B cell (primary cell): ENCODE results near the gene TAF13. TPM values are rescaled to one million over a fixed set of nuclear protein-coding genes. Genes with fewer than 3 reads are reported as not detected.

Experiments used
- ATAC-seq: fragments of 200-7000 bp; cut with Tn5 transposase; one replicate; pipeline ENCODE4 v1.10.0; 2021; ENCODE audit warnings: low read depth, mild to moderate bottlenecking, moderate number of reproducible peaks, moderate library complexity
- CTCF ChIA-PET: fragments of 350-600 bp; sonication (Branson Sonifier 250); formaldehyde crosslinking; loops from one replicate; lab custom pipeline; 2021; ENCODE audit warnings: antibody characterized with exemption, inconsistent platforms; lab: Charles Lee
- POLR2A ChIA-PET: fragments of 350-600 bp; sonication (Branson Sonifier 250); formaldehyde crosslinking; loops from one replicate; lab custom pipeline; 2021; ENCODE audit warnings: antibody characterized with exemption; lab: Charles Lee
- DNase-seq: peaks from one replicate; pipeline ENCODE4 v3.0.0; 2013
- H2AFZ ChIP-seq: 2 replicates; pipeline ENCODE4 v1.6.1; 2012; ENCODE audit warnings: mild to moderate bottlenecking, low read depth, low read length; ENCODE audit not compliant: insufficient read depth, poor library complexity, severe bottlenecking
- H3K27ac ChIP-seq, 2 donors: 1 replicate in 1 of 2; 2 replicates in 1 of 2; pipeline ENCODE4 v1.5.1; 2012 to 2013; ENCODE audit warnings: low read length in 2 of 2, mild to moderate bottlenecking in 2 of 2, moderate library complexity in 1 of 2
- H3K27me3 ChIP-seq, 4 experiments: fragments of 200-600 bp in 1 of 4; sonication (generic) in 1 of 4; replicated peaks in 1 of 4; 1 replicate in 2 of 4; 2 replicates in 2 of 4; pipeline versions ENCODE4 v1.6.1 to v1.7.0; 2013 to 2016; ENCODE audit warnings: low read length in 3 of 4, mild to moderate bottlenecking in 2 of 4, mixed read lengths in 1 of 4, moderate library complexity in 1 of 4; ENCODE audit not compliant: insufficient read depth in 4 of 4, control insufficient read depth in 3 of 4; ENCODE audit errors: control extremely low read depth in 1 of 4
- H3K36me3 ChIP-seq, 2 experiments: replicated peaks in 1 of 2; 1 replicate in 1 of 2; 2 replicates in 1 of 2; pipeline versions ENCODE4 v1.6.1 to v1.7.1; 2013; ENCODE audit warnings: low read length in 1 of 2; ENCODE audit not compliant: insufficient read depth in 2 of 2, control insufficient read depth in 1 of 2; ENCODE audit errors: control extremely low read depth in 1 of 2, extremely low read depth in 1 of 2
- H3K4me1 ChIP-seq, 2 donors: fragments of 200-600 bp in 1 of 2; sonication (generic) in 1 of 2; 1 replicate in 1 of 2; 2 replicates in 1 of 2; pipeline versions ENCODE4 v1.5.1 to v1.6.1; 2013 to 2017; ENCODE audit warnings: low read length in 2 of 2; ENCODE audit not compliant: control insufficient read depth in 2 of 2, insufficient read depth in 2 of 2
- H3K4me2 ChIP-seq: replicated peaks from 2 replicates; pipeline ENCODE3; 2012; ENCODE audit warnings: mild to moderate bottlenecking, low read depth, low read length; ENCODE audit not compliant: poor library complexity, severe bottlenecking
- H3K4me3 ChIP-seq, 5 experiments: fragments of 200-600 bp in 1 of 5; sonication (generic) in 1 of 5; 1 replicate in 3 of 5; 2 replicates in 2 of 5; pipeline versions ENCODE4 v1.5.1 to v1.7.0; 2011 to 2016; ENCODE audit warnings: low read length in 4 of 5, mild to moderate bottlenecking in 4 of 5, low read depth in 2 of 5, control low read depth in 1 of 5, moderate library complexity in 1 of 5; ENCODE audit not compliant: insufficient read depth in 1 of 5; ENCODE audit errors: control extremely low read depth in 1 of 5, extremely low read depth in 1 of 5
- H3K79me2 ChIP-seq: fragments of 200-600 bp; sonication (generic); one replicate; pipeline ENCODE4 v1.6.0; 2016; ENCODE audit warnings: low read length; ENCODE audit not compliant: control insufficient read depth, insufficient read depth
- H3K9ac ChIP-seq: fragments of 200-600 bp; sonication (generic); 2 replicates; pipeline ENCODE4 v1.6.1; 2017; ENCODE audit warnings: mild to moderate bottlenecking, low read length, moderate library complexity
- H3K9me3 ChIP-seq, 3 donors: one replicate each; pipeline versions ENCODE4 v1.6.1 to v1.7.1; 2013; ENCODE audit warnings: low read length in 2 of 3; ENCODE audit not compliant: control insufficient read depth in 2 of 3, insufficient read depth in 1 of 3; ENCODE audit errors: control extremely low read depth in 1 of 3
- H4K20me1 ChIP-seq: 2 replicates; pipeline ENCODE4 v1.6.0; 2012; ENCODE audit warnings: mild to moderate bottlenecking, low read length; ENCODE audit not compliant: insufficient read depth, control insufficient read depth, poor library complexity, severe bottlenecking
- H3K27ac Mint-ChIP-seq: one replicate; pipeline ENCODE4 v1.8.0; 2021; ENCODE audit warnings: mixed read lengths
- H3K27me3 Mint-ChIP-seq: one replicate; pipeline ENCODE4 v1.8.0; 2021; ENCODE audit warnings: mixed read lengths
- H3K4me1 Mint-ChIP-seq: one replicate; pipeline ENCODE4 v1.8.0; 2021; ENCODE audit warnings: mixed read lengths
- H3K4me3 Mint-ChIP-seq: one replicate; pipeline ENCODE4 v1.8.0; 2021; ENCODE audit warnings: mixed read lengths
- H3K9me3 Mint-ChIP-seq: one replicate; pipeline ENCODE4 v1.8.0; 2022; ENCODE audit warnings: mixed read lengths; ENCODE audit not compliant: insufficient read depth
- EZH2 ChIP-seq: IDR thresholded peaks from 2 replicates; pipeline ENCODE4 v1.6.1; 2012; ENCODE audit warnings: borderline replicate concordance, low read depth, mild to moderate bottlenecking, moderate library complexity, low read length; ENCODE audit not compliant: insufficient read depth, poor library complexity, severe bottlenecking
- WGBS: methylation state at CpG from one replicate; pipeline ENCODE4 v1.1.5; 2013; ENCODE audit warnings: missing lambda C conversion rate; ENCODE audit not compliant: insufficient coverage; 5-methylcytosine and 5-hydroxymethylcytosine counted together
- intact Hi-C: fragments of 100-400 bp; cut with micrococcal nuclease; formaldehyde crosslinking; loops from one replicate; pipeline ENCODE4 v1.10.0; 2022
- polyA plus RNA-seq: library from polyadenylated mRNA; depleted of rRNA; stranded (reverse); fragments of >200 nt; gene quantifications from 2 replicates; pipeline ENCODE4 v1.2.3, GENCODE V29; 2012
- total RNA-seq, 2 donors: library from RNA; stranded (reverse); fragments of 120-200 nt in 1 of 2; gene quantifications; 1 replicate in 1 of 2; 2 replicates in 1 of 2; pipeline versions ENCODE4 v1.2.3 to v1.2.4, GENCODE V29; 2013 to 2022
- TF ChIP-seq, protein P1 (sequence below): fragments of 200-600 bp; IDR thresholded peaks from one replicate; pipeline ENCODE4 v1.8.0; 2022; ENCODE audit warnings: antibody characterized with exemption, mild to moderate bottlenecking

The TAF13 gene
- total and polyA plus RNA-seq, 2 donors (not counting 1 experiment from before 2014, with no cell fraction given): 6.6 to 14.3 TPM

DNA sequence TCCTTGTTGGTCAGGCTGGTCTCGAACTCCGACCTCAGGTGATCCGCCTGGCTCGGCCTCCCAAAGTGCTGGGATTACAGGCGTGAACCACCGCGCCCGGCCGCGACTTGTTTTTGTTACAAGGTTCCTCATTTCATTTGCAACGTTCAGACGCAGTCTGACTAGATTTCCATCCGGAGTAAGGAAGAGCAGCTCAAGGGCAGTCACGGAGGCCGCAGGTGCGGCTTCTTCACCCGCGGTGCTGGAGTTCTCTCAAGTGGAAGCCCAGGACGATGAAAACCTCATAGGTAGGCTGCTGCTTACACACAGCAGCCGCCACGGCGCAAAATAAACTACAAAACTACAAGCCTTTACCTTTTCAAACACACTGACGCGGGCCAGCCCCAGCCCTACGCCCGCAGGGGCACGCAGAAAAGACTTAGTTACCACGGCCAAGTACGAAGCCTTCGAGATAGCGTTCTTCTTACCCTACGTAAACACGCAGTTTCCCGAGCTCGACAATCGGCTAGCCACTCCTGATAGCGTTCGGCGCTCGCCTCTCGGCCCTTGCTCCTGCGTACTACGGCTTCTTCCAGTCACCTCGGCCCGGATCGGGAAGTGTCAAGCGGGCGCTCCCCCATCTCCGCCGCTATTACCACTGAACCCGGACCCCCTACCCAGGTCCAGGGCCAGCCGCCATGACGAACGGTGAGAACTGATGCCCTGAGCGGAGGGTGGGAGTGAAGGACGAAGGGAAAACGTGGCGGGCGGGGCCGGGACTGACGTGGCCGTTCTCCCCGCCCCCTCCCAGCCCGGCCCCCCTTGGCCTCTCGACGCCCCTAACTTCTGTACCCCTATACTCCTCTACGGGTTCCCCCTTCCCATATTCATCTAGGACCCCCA, 14.6 kb upstream of the TAF13 start, which contains the start of gene TMEM167B:
TMEM167B (plus strand) TSS at position 569 of the 882 bp plus-strand sequence; CDS start at position 678, 109 bp downstream.
- DNase-seq (peak; percentile 93), ATAC-seq (peak; percentile 89)
- H3K27ac Mint-ChIP-seq: peak within 1 kb of the TSS; percentile 94
- H3K4me2 ChIP-seq: peak within 1 kb of the TSS; percentile 99
- no peaks in the 10 kb centered on the region for H4K20me1 ChIP-seq
- H3K27me3 ChIP-seq: no peaks in the 10 kb centered on the region
- H3K9me3 Mint-ChIP-seq: no peaks in the 10 kb centered on the region
- H2AFZ ChIP-seq: peak within 1 kb of the TSS; percentile 91
- peaks cover 0 to 16% of the 10 kb centered on the region in 2 experiments for H3K36me3 ChIP-seq
- WGBS: 4% methylated on average over 56 of the region's 67 CpGs
- no peaks in the 10 kb centered on the region for H3K27me3 Mint-ChIP-seq
- H3K27ac ChIP-seq: peak within 1 kb of the TSS; percentile 96 to 98
- H3K9ac ChIP-seq: peak within 1 kb of the TSS; percentile 99
- peaks cover 0 to 17% (median 0%) of the 10 kb centered on the region in 3 donors for H3K9me3 ChIP-seq
- peaks cover 33% of the 10 kb centered on the region for H3K4me1 Mint-ChIP-seq
- ChIA-PET POLR2A (interaction anchor here (0.6 to 2.8 kb wide), 5 partner anchors 9 to 128 kb away, joined by 3 to 38 read pairs (median 10); partner anchors contain the start of genes CLCC1, ELAPOR1, TAF13 and WDR47), CTCF (interaction anchor here (1.0 to 3.1 kb wide), 4 partner anchors 9 to 48 kb away, joined by 3 to 25 read pairs (median 8); partner anchors contain the start of genes TAF13 and WDR47)
- peaks cover 25 to 28% of the 10 kb centered on the region in 2 donors for H3K4me1 ChIP-seq
- H3K4me3 ChIP-seq: peak within 1 kb of the TSS; percentile 88 to 99 (median 93)
- intact Hi-C loops: loop anchor here (1.0 to 10.0 kb wide), 8 partner anchors 10 to 536 kb away; partner anchors contain the start of genes CLCC1, GPSM2, SARS1 and STXBP3
- peak within 1 kb of the TSS; percentile 92 for H3K4me3 Mint-ChIP-seq
- H3K79me2 ChIP-seq: peaks cover 43% of the 10 kb centered on the region
- no peak for TF ChIP-seq EZH2
- TF ChIP-seq, protein P1, sequence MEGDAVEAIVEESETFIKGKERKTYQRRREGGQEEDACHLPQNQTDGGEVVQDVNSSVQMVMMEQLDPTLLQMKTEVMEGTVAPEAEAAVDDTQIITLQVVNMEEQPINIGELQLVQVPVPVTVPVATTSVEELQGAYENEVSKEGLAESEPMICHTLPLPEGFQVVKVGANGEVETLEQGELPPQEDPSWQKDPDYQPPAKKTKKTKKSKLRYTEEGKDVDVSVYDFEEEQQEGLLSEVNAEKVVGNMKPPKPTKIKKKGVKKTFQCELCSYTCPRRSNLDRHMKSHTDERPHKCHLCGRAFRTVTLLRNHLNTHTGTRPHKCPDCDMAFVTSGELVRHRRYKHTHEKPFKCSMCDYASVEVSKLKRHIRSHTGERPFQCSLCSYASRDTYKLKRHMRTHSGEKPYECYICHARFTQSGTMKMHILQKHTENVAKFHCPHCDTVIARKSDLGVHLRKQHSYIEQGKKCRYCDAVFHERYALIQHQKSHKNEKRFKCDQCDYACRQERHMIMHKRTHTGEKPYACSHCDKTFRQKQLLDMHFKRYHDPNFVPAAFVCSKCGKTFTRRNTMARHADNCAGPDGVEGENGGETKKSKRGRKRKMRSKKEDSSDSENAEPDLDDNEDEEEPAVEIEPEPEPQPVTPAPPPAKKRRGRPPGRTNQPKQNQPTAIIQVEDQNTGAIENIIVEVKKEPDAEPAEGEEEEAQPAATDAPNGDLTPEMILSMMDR: no peak
